GM19397 (cell line): ENCODE results near the gene MOCS2.

Experiments
- ATAC-seq: cut with Tn5 transposase; IDR thresholded peaks from one replicate; pipeline ENCODE4 v1.9.1; 2021; ENCODE audit warnings: mild to moderate bottlenecking, moderate library complexity; ENCODE audit not compliant: unreplicated experiment

Gene MOCS2

DNA sequence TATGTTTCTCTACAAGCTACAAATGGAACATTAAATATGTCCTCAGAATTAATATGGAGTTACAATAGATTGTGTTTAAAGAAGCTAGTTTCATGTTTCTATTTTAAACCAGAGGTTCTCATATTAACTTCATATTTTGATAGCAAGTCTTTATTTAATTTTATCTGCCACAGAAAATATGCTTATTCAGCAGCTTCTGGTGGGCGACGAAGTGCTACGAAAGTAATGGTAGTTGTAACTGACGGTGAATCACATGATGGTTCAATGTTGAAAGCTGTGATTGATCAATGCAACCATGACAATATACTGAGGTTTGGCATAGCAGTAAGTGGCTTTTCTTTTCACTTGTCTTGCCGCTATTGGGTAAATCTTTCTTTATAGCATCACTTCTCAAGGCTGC is 54.2 kb downstream of the MOCS2 start:
- ATAC-seq: no peak

DNA sequence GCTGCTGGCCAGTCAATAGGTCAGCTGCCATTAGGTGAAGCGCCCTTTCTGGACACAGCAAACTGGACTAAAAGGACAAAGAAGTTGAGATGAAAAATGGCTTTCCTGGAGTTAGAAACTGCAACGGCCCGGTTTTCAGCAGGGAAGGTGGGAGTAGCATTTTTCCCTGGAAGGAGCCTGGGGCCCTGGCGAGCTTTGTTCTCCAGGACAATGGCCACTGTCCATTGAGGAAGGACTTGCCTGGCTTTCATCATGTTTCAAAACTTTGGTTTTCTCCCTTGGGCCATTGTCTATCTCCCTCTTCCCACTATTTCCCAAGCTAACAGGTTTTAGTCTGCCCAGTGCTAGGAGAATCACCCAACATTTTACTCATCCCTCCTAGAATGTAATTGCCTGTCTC is 56.2 kb downstream of the MOCS2 start:
- no peak for ATAC-seq

DNA sequence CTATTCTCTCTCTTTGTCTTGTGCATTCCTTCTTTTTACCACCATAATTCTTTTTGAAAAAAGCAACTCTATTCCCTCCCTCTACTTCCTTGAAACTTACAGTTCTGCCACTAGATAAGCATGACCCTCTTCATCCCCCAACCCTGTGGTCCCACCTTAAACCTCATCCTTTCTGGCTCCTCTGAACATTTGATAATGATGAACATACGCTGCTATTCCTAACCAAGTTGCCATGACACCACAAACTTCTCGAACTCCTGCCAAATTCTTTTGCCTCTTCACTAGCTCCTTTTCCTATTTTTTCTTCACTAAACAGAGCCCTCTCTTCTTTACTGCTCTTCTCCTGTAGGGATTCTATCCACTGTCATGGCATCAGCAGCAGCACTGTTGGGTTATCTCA is 57.1 kb downstream of the MOCS2 start:
- ATAC-seq: no peak

DNA sequence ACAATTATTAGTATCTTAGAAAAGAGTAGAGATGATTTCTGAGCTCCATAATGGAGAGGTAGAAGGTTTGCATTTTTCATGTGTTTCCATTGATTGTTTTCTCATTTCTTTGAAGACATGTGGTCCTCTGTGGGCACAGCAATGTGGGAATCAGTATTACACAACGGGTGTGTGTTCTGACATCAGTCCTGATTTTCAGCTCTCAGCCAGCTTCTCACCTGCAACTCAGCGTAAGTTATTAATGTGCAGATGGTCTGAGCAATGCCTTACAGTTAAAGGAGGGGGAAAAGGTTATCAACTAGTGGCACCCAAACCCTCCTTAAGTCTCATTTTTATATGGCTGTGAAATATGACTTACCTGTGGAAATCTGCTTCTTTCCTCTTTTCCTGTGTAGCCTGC is 61.3 kb downstream of the MOCS2 start:
- no peak for ATAC-seq
